Parathyroid adenoma (tissue), 2 donors: ENCODE data around the gene SPATA2L.
"Not testable (repeated sequence)": the region's sequence is repeated elsewhere in the genome, so short reads cannot be mapped to it uniquely, and the experiment has no call there.

ENCODE experiments used
- H2AFZ ChIP-seq: fragments of 300-600 bp; sonication (generic); one replicate; pipeline ENCODE4 v1.7.0; 2017; ENCODE audit warnings: antibody characterized with exemption, mild to moderate bottlenecking
- H3K27ac ChIP-seq: fragments of 300-600 bp; sonication (generic); one replicate; pipeline ENCODE4 v1.7.0; 2017
- H3K27me3 ChIP-seq: fragments of 300-600 bp; sonication (generic); one replicate; pipeline ENCODE4 v1.7.0; 2017; ENCODE audit warnings: low read length; ENCODE audit not compliant: control insufficient read depth, insufficient read depth
- H3K36me3 ChIP-seq: fragments of 300-600 bp; sonication (generic); one replicate; pipeline ENCODE4 v1.7.0; 2017; ENCODE audit warnings: low read length; ENCODE audit not compliant: control insufficient read depth, insufficient read depth
- H3K4me1 ChIP-seq: fragments of 300-600 bp; sonication (generic); one replicate; pipeline ENCODE4 v1.7.0; 2017; ENCODE audit warnings: control low read depth
- H3K4me2 ChIP-seq: fragments of 300-600 bp; sonication (generic); one replicate; pipeline ENCODE4 v1.7.0; 2017; ENCODE audit warnings: low read length
- H3K4me3 ChIP-seq: fragments of 300-600 bp; sonication (generic); one replicate; pipeline ENCODE4 v1.7.0; 2017; ENCODE audit warnings: low read depth, low read length
- H3K79me2 ChIP-seq: fragments of 300-600 bp; sonication (generic); one replicate; pipeline ENCODE4 v1.7.0; 2017; ENCODE audit warnings: control low read depth
- H3K9ac ChIP-seq: fragments of 300-600 bp; sonication (generic); one replicate; pipeline ENCODE4 v1.7.0; 2017; ENCODE audit warnings: mild to moderate bottlenecking
- H3K9me3 ChIP-seq: fragments of 300-600 bp; sonication (generic); one replicate; pipeline ENCODE4 v1.7.0; 2017; ENCODE audit warnings: low read length; ENCODE audit not compliant: control insufficient read depth
- CTCF ChIP-seq: fragments of 300-600 bp; sonication (generic); IDR thresholded peaks from one replicate; pipeline ENCODE4 v1.7.0; 2017; ENCODE audit warnings: antibody characterized with exemption, mild to moderate bottlenecking
- donor health status: primary hyperparathyroidism.

SPATA2L gene

GRCh38 chr16:89697161-89697615 lies 4.3 kb downstream of the SPATA2L start:
- no peak overlapping the region for H3K9ac ChIP-seq
- no peak for TF ChIP-seq CTCF
- H3K79me2 ChIP-seq: no peaks in the 10 kb centered on the region
- peaks cover 5% of the 10 kb centered on the region for H3K4me1 ChIP-seq
- no peaks in the 10 kb centered on the region for H3K9me3 ChIP-seq
- no peaks in the 10 kb centered on the region for H3K36me3 ChIP-seq
- H3K27ac ChIP-seq: no peak overlapping the region
- no peak overlapping the region for H2AFZ ChIP-seq
- H3K27me3 ChIP-seq: no peaks in the 10 kb centered on the region
- no peak overlapping the region for H3K4me3 ChIP-seq
- H3K4me2 ChIP-seq: no peak overlapping the region

GRCh38 chr16:89696670-89697128 lies 4.8 kb downstream of the SPATA2L start:
- no peak overlapping the region for H3K27ac ChIP-seq
- H3K4me1 ChIP-seq: peaks cover 5% of the 10 kb centered on the region
- H2AFZ ChIP-seq: no peak overlapping the region
- H3K9me3 ChIP-seq: no peaks in the 10 kb centered on the region
- TF ChIP-seq CTCF: no peak
- no peaks in the 10 kb centered on the region for H3K27me3 ChIP-seq
- no peak overlapping the region for H3K9ac ChIP-seq
- no peak overlapping the region for H3K4me2 ChIP-seq
- H3K4me3 ChIP-seq: no peak overlapping the region
- no peaks in the 10 kb centered on the region for H3K79me2 ChIP-seq
- H3K36me3 ChIP-seq: no peaks in the 10 kb centered on the region

GRCh38 chr16:89695875-89696669 lies 5.4 kb downstream of the SPATA2L start:
- no peak overlapping the region for H2AFZ ChIP-seq
- no peaks in the 10 kb centered on the region for H3K79me2 ChIP-seq
- TF ChIP-seq CTCF: no peak
- no peaks in the 10 kb centered on the region for H3K27me3 ChIP-seq
- H3K4me3 ChIP-seq: no peak overlapping the region
- H3K4me2 ChIP-seq: no peak overlapping the region
- no peak overlapping the region for H3K9ac ChIP-seq
- H3K27ac ChIP-seq: no peak overlapping the region
- H3K4me1 ChIP-seq: peaks cover 5% of the 10 kb centered on the region
- H3K9me3 ChIP-seq: no peaks in the 10 kb centered on the region
- H3K36me3 ChIP-seq: no peaks in the 10 kb centered on the region

- no peak for TF ChIP-seq CTCF
- no peak overlapping the region for H3K9ac ChIP-seq
- H3K4me3 ChIP-seq: no peak overlapping the region
- no peaks in the 10 kb centered on the region for H3K9me3 ChIP-seq
- peaks cover 2% of the 10 kb centered on the region for H3K79me2 ChIP-seq
- peaks cover under 1% of the 10 kb centered on the region for H3K4me1 ChIP-seq
- no peaks in the 10 kb centered on the region for H3K27me3 ChIP-seq
- no peak overlapping the region for H2AFZ ChIP-seq
- H3K27ac ChIP-seq: no peak overlapping the region
- no peaks in the 10 kb centered on the region for H3K36me3 ChIP-seq
- no peak overlapping the region for H3K4me2 ChIP-seq
These were observed 6.2 kb downstream of the SPATA2L start for GRCh38 chr16:89695086-89695874.

GRCh38 chr16:89694784-89695085 lies 6.8 kb downstream of the SPATA2L start:
- H3K9ac ChIP-seq, H3K27me3 ChIP-seq, H2AFZ ChIP-seq, H3K4me2 ChIP-seq, H3K9me3 ChIP-seq, H3K79me2 ChIP-seq, H3K4me3 ChIP-seq, H3K27ac ChIP-seq, H3K4me1 ChIP-seq, H3K36me3 ChIP-seq: not testable (repeated sequence)
